NCI-H146 (cell line): ENCODE results near the gene ADAMTS17.
A peak's percentile ranks its signal among the peaks of the same experiment; 100 is the strongest.

ENCODE experiments used
- DNase-seq: peaks from one replicate; lab custom pipeline; 2025; lab: John Stamatoyannopoulos, UW

ADAMTS17 gene

DNA sequence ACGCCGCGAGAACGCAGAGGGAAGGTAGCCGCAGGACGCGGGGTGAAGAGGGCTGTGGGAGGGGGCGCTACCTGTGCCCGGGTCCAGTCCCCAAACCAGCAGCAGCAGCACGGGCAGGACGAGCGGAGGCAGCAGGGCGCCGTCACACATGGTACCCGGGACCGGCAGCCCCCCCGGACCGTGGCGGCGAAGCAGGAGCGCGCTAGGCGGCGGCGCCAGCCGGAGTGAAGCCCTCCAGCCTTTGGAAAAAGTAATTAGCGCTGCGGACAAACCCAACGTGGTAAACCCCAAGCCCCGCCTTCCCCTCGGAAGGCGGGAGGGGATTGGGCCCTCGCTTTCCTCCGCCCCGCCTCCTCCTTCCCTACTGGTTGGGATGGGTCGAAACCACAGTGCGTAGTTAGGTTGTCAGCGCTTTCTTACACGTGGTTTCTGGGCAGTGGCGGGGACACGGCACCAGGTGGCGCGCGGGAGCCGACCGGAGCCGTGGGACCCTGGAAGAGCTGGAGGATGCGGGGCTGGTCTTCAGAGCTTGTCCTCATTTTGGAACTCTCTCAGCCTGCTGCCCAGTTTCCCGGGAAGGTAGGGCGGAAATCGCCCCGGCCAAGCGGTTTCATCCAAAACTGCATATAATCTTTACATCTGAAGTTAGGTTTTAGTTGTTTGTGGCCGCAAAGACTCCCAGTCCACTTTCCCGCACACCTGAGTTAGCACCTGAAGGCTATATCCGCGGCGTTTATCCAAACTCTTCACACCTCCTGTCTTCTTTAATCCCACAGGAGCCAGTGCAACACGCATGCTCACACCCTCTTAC is at the start of gene ADAMTS17:
ADAMTS17 (minus strand) TSS at position 226 of the 811 bp plus-strand sequence; CDS start at position 150, 76 bp downstream.
- DNase-seq, result peak; percentile 98

DNA sequence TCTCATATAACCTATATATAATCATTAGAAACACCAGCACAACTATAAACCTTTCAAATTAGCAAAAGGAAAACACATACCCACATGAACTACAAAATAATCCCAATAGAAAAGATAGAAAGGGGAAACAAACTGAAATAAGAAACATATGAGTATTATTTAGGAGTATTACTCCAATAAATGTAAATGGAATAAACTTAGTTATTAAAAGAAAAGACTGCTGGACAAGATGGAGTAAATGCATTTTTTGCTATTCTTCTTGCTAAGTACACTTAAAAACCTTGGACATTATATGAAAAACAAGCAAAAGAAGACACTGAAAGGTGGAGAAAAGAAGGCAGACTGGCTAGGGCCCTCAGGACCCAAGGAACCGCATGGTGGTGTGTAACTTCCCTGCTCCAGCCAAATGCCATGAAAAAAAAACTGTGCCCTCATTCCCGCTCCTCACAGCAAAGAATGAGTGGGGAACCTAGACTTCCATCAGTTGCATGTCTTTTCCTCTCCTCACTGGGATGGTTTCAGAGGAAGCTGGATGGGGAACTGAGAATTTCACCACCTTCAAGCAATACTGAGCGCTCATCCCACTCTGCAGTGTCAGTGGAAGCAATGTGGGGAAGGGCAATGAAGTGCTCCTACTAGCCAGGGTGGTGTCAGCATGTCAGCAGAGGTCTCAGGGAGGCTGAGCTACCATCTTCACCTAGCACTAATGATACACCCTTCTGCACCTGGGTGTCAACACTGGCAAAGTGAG is 43.7 kb upstream of the ADAMTS17 start:
- no peak for DNase-seq

- no peak for DNase-seq
Measured at GRCh38 chr15:100384108-100384410, 42.3 kb upstream of the ADAMTS17 start.

DNA sequence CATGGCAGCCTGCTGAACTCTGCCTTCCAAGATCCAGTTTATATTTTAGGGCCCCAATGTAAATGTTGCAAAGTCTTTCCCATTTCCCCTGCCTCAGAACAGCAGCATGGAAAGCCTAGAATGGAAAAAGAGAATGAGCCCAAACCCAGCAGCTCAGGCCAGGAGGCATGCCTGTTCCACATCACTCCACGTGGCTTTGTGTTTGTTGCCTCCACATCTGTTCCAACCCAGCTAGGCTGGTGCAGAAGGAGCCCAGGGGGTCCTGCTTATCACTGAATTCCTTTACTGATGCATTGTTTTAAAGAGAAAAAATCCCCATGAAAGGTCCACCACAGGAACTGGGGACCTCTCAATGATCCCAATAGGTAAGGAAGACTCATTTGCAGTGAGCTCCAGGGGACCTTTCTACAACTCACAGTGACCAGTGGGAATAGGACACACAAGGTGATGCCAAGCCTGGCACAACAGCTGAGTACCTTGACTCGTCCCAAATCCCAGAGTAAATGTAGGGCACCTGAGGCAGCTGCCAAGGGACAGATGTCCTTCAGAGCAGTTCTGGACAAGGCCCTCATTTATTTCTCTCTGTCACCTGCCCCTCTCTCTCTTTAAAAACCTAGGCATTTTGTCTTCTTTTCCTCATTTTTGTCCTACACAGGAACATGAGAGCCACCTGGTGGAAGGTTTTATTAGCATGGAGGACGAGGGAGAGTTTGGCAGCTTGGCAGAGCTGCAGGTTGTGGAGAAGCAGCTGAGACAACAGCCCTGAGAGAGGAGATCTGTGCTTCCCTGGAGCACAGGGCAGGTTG is 41.7 kb upstream of the ADAMTS17 start:
- DNase-seq, result peak; percentile 66

DNA sequence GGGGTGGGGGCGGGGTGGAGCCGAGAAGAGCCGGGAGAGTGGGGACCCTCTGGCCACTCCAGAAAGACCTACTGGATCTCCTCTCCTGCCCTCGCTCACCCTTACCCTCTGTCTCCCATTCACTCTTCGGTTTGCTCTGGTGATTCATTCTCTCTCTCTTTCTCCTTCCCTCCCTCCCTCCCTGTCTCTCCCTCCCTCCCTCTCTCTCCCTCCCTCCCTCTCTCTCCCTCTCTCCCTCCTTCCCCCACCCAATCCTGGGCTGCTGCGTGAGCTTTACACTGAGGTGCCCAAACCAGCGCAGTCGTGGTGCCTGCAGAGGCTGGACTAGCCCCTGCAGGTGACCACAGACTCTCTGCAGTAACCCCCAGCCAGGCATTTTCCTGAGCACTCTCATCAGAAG is 32.2 kb upstream of the ADAMTS17 start:
- DNase-seq, result no peak

- DNase-seq, result no peak
Measured at GRCh38 chr15:100373120-100373896, 31.5 kb upstream of the ADAMTS17 start.

DNA sequence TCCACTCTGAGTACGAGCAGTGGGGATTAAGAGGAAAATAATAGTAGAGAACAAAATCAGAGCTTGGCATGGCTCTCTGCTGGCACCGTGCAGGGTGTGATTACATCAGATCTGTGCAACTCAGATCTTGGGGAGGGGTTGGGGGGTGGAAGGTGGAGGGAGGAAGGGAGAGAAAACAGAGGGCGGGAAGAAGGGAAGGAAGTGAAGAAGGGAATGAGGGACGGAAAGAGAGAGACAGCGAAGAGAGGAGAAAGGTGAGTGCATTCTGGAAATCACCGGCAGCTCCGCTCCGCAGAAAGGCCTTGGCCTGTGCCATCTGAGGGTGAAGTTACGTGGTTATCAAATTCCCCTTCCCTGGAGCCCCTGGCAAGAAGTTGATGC is 31.0 kb upstream of the ADAMTS17 start:
- DNase-seq, result no peak

DNA sequence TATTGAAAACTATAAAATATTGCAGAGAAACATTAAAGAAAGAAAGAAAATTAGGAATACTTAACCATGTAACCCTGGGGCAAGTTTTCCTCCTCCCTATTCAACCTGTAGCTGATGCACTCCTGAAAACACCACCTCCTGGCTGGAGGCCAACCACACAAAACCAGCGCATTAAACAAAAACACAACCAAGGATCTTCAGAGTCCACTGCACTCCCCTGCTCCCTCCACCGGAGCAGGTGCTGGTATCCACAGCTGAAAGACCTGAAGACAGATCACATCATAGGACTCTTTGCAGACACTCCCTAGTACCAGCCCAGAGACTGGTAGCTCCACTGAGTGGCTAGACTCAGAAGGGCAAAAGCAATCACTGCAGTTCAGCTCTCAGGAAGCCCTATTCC is 13.6 kb upstream of the ADAMTS17 start:
- DNase-seq, result no peak

DNA sequence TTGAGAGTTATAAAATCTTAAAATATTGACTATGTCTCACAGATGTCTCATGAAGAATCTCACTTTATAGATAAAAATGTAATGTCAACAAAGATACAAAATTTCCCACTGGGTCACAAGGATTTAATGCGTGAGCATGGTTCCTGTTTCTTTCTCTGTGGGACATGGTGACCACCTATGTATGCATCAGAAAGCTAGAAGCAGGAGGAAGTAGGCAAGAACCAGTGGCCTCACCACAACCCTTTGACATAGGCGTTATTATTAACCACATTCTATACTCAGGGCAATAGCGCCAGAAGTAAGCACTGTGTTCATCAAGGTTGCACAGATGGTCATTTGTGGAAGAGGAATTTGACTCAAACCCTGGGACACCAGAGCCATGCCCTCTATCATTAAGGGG is 11.7 kb upstream of the ADAMTS17 start:
- no peak for DNase-seq

DNA sequence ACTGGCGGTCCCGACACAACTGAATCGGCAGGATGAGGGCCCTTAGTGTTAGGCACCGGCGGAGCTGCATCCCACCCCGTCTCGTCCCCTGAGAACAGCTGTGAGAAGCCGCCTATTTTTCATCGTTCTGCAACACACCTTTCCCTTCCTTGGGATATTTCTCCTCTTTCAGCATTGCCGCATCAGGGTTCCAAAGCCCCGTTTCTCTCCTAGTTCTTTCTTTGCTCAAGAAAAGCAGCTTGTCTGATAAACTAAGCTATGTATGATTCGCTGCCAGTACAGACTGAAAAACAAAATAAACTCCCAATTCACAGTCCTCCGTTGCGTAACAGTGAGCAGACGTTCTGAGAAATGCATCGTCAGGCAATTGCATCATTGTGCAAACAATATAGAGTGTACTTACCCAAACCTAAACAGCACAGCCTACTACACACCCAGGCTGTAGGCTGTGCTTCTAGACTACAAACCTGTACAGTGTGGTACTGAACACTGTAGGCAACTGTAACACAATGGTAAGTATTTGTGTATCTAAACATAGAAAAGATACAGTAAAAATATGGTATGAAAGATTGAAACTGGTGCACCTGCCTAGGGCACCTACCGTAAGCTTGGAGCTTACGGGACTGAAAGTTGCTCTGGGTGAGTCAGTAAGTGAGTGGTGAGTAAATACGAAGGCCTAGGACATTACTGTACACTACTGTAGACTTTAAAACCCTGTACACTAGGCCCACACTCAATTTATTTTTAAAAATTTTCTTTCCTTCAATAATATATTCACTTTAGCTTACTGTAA is 8.9 kb upstream of the ADAMTS17 start:
- DNase-seq, result no peak

GRCh38 chr15:100349696-100350433 is 8.1 kb upstream of the ADAMTS17 start:
- DNase-seq, result peak; percentile 90

GRCh38 chr15:100349321-100349695 is 7.5 kb upstream of the ADAMTS17 start:
- no peak for DNase-seq

GRCh38 chr15:100348578-100348977 is 6.8 kb upstream of the ADAMTS17 start:
- DNase-seq, result no peak

- no peak for DNase-seq
Measured at GRCh38 chr15:100346866-100347512, 5.2 kb upstream of the ADAMTS17 start.

DNA sequence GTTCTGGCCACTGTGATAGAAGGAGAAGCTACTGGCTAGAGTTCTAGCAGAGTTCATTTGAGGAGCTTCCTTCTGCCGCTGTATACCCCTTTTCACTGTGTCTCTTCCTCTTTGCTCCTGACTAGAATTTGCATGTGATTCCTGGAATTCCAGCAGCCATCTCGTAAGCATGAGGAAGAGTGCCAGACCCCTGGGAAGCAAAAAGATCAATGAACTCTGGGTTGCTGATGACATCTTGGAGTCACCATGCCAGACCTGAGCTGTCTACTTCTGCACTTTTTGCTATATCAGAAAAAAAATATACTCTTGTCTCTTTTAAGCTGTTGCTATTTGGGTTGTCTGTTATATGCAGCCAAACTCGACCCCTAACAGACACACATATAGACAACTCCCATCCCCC is 3.7 kb upstream of the ADAMTS17 start:
- DNase-seq, result no peak

DNA sequence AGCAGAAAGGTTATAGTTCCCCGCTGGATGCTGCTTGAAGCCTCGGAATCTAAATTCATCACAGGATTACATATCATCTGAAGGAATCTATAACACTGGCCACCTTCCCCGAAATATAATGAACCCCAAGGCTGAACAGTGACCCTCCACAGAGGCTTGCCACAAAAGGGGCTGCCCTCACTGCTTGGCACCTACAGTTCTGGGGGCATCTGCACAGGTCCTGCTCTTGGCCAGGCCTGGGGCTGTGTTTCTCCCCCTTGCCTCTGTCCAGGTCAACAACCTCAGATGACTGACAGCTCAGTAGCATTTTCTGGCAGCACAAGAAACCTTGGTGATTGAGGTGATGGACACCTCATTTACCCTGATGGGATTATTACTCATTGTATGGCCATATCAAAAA is 1.5 kb upstream of the ADAMTS17 start:
- no peak for DNase-seq

DNA sequence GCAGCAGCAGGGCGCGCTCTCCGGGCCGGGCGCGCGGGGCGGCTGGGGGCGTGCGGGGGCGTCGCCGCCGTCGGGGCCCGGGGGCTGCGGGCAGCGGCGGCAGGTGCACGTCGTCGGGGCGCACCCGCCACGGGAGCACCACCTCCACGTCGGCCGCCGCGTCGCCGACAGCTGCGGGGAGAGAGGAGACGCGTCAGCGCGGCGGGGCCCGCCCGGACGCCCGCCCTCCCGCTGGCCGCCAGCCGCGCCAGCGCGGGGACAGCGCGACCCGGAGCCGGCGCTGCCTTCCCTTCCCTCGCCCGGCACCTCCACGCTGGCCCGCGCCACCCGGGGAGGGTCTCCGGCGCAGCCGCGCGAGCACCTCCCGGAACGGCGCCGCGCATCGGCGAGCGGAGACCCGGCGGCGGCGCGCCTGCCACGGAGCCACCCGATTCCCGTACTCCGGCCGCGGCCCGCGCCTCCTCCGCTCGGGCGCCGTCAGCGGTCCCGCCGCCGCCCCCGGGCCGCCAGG is 481 bp downstream of the ADAMTS17 start:
- peak; percentile 54 for DNase-seq

- no peak for DNase-seq
Measured at GRCh38 chr15:100340721-100341238, 995 bp downstream of the ADAMTS17 start.

- peak; percentile 11 for DNase-seq
Measured at GRCh38 chr15:100339999-100340398, 1.8 kb downstream of the ADAMTS17 start.
